ENCODE measurements around the gene TECPR2. TPM values are rescaled to one million over a fixed set of nuclear protein-coding genes. Genes with fewer than 3 reads are reported as not detected.

The TECPR2 gene
- total RNA-seq, 2 experiments from 2014 or later: 5.6 to 6.9 TPM

- no peaks in the 10 kb centered on the region for H3K9me3 Mint-ChIP-seq (ENCODE audit: low read depth)
- no peak overlapping the region for H3K4me3 Mint-ChIP-seq
- no peak for DNase-seq
- H3K27ac Mint-ChIP-seq: no peak overlapping the region
- intact Hi-C loops (cut with DNase I, micrococcal nuclease): no loop called here
- no peaks in the 10 kb centered on the region for H3K36me3 Mint-ChIP-seq (ENCODE audit: low read depth)
- ATAC-seq: no peak
- ChIA-PET CTCF (no interaction called here), POLR2A (no interaction called here)
- H3K27me3 Mint-ChIP-seq: no peaks in the 10 kb centered on the region
- H3K4me1 Mint-ChIP-seq: no peaks in the 10 kb centered on the region
Observed at GRCh38 chr14:102415671-102416070, 52.9 kb downstream of the TECPR2 start.

GRCh38 chr14:102417001-102417431, 54.3 kb downstream of the TECPR2 start:
- ATAC-seq (no peak), DNase-seq (no peak)
- Mint-ChIP-seq H3K9me3 (ENCODE audit: low read depth) (no peaks in the 10 kb centered on the region), H3K4me1 (no peaks in the 10 kb centered on the region), H3K27ac (no peak overlapping the region), H3K36me3 (ENCODE audit: low read depth) (no peaks in the 10 kb centered on the region), H3K27me3 (no peaks in the 10 kb centered on the region), H3K4me3 (no peak overlapping the region)
- ChIA-PET CTCF (interaction anchor here (1.3 kb wide), 1 partner anchor 20 kb away, joined by 3 read pairs; no protein-coding TSS in a partner anchor), POLR2A (no interaction called here)
- intact Hi-C loops (cut with DNase I, micrococcal nuclease): no loop called here

- H3K9me3 Mint-ChIP-seq (ENCODE audit: low read depth): no peaks in the 10 kb centered on the region
- no peaks in the 10 kb centered on the region for H3K27me3 Mint-ChIP-seq
- no peak overlapping the region for H3K27ac Mint-ChIP-seq
- ChIA-PET CTCF (interaction anchor here (0.5 to 1.3 kb wide), 2 partner anchors 19 to 103 kb away, joined by 3 read pairs; no protein-coding TSS in a partner anchor), POLR2A (no interaction called here)
- intact Hi-C loops (cut with DNase I, micrococcal nuclease): no loop called here
- DNase-seq (no peak), ATAC-seq (no peak)
- no peaks in the 10 kb centered on the region for H3K36me3 Mint-ChIP-seq (ENCODE audit: low read depth)
- no peaks in the 10 kb centered on the region for H3K4me1 Mint-ChIP-seq
- no peak overlapping the region for H3K4me3 Mint-ChIP-seq
Observed at GRCh38 chr14:102417646-102418045, 54.9 kb downstream of the TECPR2 start.

DNA sequence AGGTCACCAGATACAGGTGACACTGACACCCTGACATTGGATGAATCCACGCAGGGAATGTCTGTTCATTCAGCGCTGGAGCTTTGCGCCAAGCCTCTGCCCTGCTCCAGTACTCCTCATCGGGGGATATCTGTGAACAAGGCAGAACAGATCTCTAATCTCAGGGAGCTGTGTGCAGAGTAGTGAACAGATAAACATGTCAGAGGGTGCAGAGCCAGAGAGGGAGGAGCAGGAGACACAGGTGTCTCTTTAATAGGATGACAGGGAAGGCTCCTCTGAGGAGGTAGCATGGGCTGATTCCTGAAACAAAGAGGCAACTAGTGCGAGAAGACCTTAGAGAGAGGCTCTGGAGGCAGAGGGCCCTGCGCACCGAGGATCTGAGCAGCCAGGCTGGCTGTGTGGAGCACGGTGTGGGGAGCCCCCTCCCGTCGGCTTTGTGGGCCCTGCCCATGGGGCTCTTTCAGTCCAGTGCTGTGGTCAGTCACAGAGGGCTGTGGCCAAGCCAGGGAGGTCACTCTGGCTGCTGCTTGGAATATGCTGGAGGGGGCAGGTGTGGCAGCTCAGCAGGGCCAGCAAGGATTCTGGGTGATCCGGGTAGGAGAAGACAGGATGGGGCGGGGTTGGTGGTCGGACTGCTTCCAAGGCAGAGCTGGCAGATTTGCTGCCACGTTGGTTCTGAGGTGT, 55.6 kb downstream of the TECPR2 start:
- ATAC-seq (no peak), DNase-seq (no peak)
- Mint-ChIP-seq H3K4me1 (no peaks in the 10 kb centered on the region), H3K27ac (no peak overlapping the region), H3K27me3 (no peaks in the 10 kb centered on the region), H3K4me3 (no peak overlapping the region), H3K9me3 (ENCODE audit: low read depth) (no peaks in the 10 kb centered on the region), H3K36me3 (ENCODE audit: low read depth) (no peaks in the 10 kb centered on the region)
- intact Hi-C loops (cut with DNase I, micrococcal nuclease): no loop called here
- CTCF ChIA-PET: no interaction called here
- POLR2A ChIA-PET: no interaction called here

- intact Hi-C loops (cut with DNase I, micrococcal nuclease): no loop called here
- H3K27ac Mint-ChIP-seq: no peak overlapping the region
- H3K4me3 Mint-ChIP-seq: no peak overlapping the region
- POLR2A ChIA-PET: no interaction called here
- no peak for ATAC-seq
- H3K4me1 Mint-ChIP-seq: no peaks in the 10 kb centered on the region
- H3K27me3 Mint-ChIP-seq: no peaks in the 10 kb centered on the region
- CTCF ChIA-PET: no interaction called here
- no peaks in the 10 kb centered on the region for H3K9me3 Mint-ChIP-seq (ENCODE audit: low read depth)
- H3K36me3 Mint-ChIP-seq (ENCODE audit: low read depth): no peaks in the 10 kb centered on the region
- DNase-seq: no peak
Observed at GRCh38 chr14:102418853-102419240, 56.1 kb downstream of the TECPR2 start.

DNA sequence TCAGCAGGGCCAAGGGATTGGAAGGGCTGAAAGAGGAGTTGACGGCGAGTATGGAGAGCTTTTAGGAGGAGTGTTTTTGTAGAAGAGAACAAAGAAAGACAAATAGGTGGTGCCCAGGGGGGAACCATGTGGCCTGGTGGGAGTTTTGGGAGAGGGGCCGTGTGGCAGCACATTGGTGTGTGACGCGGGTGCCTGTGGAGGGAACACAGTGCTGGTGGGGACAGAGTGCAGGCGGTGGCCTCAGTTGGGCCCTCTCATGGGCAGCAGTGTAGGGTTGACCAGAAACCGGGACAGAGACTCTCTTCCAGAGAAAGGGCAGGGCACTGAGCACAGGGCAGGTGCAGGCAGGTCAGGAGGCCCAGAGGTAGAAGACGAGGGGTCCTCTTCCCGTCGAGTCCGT, 56.5 kb downstream of the TECPR2 start:
- H3K9me3 Mint-ChIP-seq (ENCODE audit: low read depth): no peaks in the 10 kb centered on the region
- no peaks in the 10 kb centered on the region for H3K4me1 Mint-ChIP-seq
- no peak for ATAC-seq
- no peak for DNase-seq
- no peak overlapping the region for H3K27ac Mint-ChIP-seq
- ChIA-PET CTCF (no interaction called here), POLR2A (no interaction called here)
- H3K4me3 Mint-ChIP-seq: no peak overlapping the region
- no peaks in the 10 kb centered on the region for H3K27me3 Mint-ChIP-seq
- intact Hi-C loops (cut with DNase I, micrococcal nuclease): no loop called here
- H3K36me3 Mint-ChIP-seq (ENCODE audit: low read depth): no peaks in the 10 kb centered on the region

DNA sequence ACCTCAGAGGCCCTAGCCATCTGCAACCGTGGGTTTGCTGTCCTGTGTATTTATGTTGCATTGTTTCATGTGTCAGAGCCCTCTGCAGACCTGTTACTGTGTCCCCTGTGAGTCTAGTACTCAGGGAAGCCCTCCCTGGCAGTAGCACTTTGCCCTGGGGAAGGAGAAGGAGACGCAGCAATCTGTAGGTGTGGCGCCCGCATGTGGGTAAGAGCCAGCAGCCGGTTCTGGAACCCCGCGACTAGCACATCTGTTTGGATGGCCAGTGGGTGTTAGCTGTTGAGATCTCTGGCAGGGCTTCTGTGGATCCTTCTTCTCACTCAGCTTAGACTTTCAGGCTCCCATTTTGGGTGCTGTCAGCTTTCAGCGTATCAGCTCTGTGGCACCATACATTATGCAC, 57.0 kb downstream of the TECPR2 start:
- POLR2A ChIA-PET: no interaction called here
- CTCF ChIA-PET: interaction anchor here (1.0 to 1.2 kb wide), 2 partner anchors 16 to 19 kb away, joined by 3 read pairs; no protein-coding TSS in a partner anchor

DNA sequence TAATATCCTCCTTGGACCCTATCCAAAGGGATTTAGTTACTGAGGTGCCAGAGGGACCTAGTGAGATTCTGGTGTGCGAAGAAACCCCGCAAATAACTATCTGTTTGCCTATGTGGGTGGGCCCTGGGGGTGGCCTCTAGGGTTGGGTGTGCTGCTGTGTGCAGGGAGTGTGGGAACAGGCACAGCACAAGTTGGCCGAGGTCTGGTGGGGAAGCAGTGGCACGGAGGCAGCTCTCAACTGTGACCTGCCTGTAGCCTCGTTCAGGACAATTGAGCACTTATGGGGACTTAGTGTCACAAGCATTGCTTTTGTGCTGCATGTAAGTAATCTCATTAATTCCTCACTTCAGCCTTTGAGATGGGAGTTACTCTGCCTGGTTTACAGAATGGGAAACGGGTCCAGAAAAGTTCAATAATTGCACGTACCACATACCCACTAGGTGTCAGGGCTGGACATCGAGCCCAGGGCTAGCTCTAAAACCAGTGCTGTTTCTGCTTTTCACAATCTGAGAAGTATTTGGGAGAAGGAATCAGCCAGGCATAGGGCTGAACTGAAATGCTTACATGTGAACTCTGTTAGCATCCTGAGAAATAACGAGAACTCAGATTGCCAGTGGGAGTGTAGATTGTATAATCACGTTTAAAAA, 58.8 kb downstream of the TECPR2 start:
- Mint-ChIP-seq H3K36me3 (ENCODE audit: low read depth) (peaks cover 3% of the 10 kb centered on the region), H3K27me3 (no peaks in the 10 kb centered on the region), H3K4me1 (no peaks in the 10 kb centered on the region), H3K4me3 (no peak overlapping the region), H3K9me3 (ENCODE audit: low read depth) (no peaks in the 10 kb centered on the region), H3K27ac (no peak overlapping the region)
- intact Hi-C loops (cut with DNase I, micrococcal nuclease): no loop called here
- DNase-seq (no peak), ATAC-seq (no peak)
- CTCF ChIA-PET: interaction anchor here (0.6 to 1.2 kb wide), 3 partner anchors 12 to 120 kb away, joined by 3 read pairs; no protein-coding TSS in a partner anchor
- POLR2A ChIA-PET: no interaction called here

More for the DNA sequence above, 57.0 kb downstream of the TECPR2 start:
- H3K9me3 Mint-ChIP-seq (ENCODE audit: low read depth): no peaks in the 10 kb centered on the region
- intact Hi-C loops (cut with DNase I, micrococcal nuclease): no loop called here
- no peak overlapping the region for H3K4me3 Mint-ChIP-seq
- DNase-seq (no peak), ATAC-seq (no peak)
- H3K27ac Mint-ChIP-seq: no peak overlapping the region
- no peaks in the 10 kb centered on the region for H3K4me1 Mint-ChIP-seq
- no peaks in the 10 kb centered on the region for H3K36me3 Mint-ChIP-seq (ENCODE audit: low read depth)
- no peaks in the 10 kb centered on the region for H3K27me3 Mint-ChIP-seq

DNA sequence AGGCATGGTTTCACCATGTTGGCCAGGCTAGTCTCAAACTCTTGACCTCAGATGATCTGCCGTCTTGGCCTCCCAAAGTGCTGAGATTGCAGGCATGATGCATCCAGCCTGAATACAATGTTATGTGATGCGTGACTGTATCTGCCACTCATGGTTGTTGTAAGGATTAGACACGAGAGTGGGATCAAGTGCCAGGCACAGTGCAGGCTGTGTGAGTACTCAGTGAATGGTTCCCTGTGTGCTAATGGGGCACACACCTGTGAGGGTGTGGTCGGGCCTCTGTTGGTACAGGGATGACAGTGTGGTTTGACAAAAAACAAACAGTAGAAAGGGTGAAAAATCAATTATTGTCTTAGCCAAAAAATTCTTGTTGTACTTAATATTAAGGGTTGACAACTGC, 61.8 kb downstream of the TECPR2 start:
- no peaks in the 10 kb centered on the region for H3K27me3 Mint-ChIP-seq
- POLR2A ChIA-PET: no interaction called here
- no peak overlapping the region for H3K27ac Mint-ChIP-seq
- no peak overlapping the region for H3K4me3 Mint-ChIP-seq
- CTCF ChIA-PET: no interaction called here
- no peak for DNase-seq
- no peaks in the 10 kb centered on the region for H3K9me3 Mint-ChIP-seq (ENCODE audit: low read depth)
- intact Hi-C loops (cut with DNase I, micrococcal nuclease): no loop called here
- no peaks in the 10 kb centered on the region for H3K4me1 Mint-ChIP-seq
- H3K36me3 Mint-ChIP-seq (ENCODE audit: low read depth): peaks cover 3% of the 10 kb centered on the region
- no peak for ATAC-seq

GRCh38 chr14:102424923-102425322, 62.2 kb downstream of the TECPR2 start:
- ATAC-seq (no peak), DNase-seq (no peak)
- H3K9me3 Mint-ChIP-seq (ENCODE audit: low read depth): no peaks in the 10 kb centered on the region
- no peak overlapping the region for H3K4me3 Mint-ChIP-seq
- ChIA-PET CTCF (no interaction called here), POLR2A (no interaction called here)
- H3K27me3 Mint-ChIP-seq: no peaks in the 10 kb centered on the region
- intact Hi-C loops (cut with DNase I, micrococcal nuclease): no loop called here
- no peak overlapping the region for H3K27ac Mint-ChIP-seq
- peaks cover 3% of the 10 kb centered on the region for H3K36me3 Mint-ChIP-seq (ENCODE audit: low read depth)
- H3K4me1 Mint-ChIP-seq: no peaks in the 10 kb centered on the region

DNA sequence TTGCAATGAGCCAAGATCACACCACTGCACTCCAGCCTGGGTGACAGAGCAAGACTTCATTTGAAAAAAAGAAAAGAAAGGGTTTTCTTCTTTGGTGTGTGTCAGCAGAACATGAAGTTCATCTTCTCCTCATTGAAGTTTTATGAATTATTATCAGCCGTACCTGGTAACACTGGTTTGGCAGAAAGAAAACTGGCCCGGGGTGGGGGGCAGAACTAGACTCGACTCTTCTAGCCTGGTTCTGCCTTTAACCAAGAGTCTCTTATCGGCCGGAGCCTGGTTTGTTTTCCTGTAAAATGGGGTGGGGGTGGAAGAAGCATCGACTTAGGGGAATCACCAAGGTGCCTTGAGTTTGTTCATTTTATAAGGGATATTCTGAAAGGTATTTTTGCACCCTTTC, 64.1 kb downstream of the TECPR2 start:
- ChIA-PET POLR2A (no interaction called here), CTCF (no interaction called here)
- DNase-seq: no peak
- no peak for ATAC-seq
- H3K27ac Mint-ChIP-seq: no peak overlapping the region
- intact Hi-C loops (cut with DNase I, micrococcal nuclease): no loop called here
- H3K4me1 Mint-ChIP-seq: no peaks in the 10 kb centered on the region
- no peaks in the 10 kb centered on the region for H3K9me3 Mint-ChIP-seq (ENCODE audit: low read depth)
- H3K4me3 Mint-ChIP-seq: no peak overlapping the region
- no peaks in the 10 kb centered on the region for H3K27me3 Mint-ChIP-seq
- H3K36me3 Mint-ChIP-seq (ENCODE audit: low read depth): peaks cover 3% of the 10 kb centered on the region

DNA sequence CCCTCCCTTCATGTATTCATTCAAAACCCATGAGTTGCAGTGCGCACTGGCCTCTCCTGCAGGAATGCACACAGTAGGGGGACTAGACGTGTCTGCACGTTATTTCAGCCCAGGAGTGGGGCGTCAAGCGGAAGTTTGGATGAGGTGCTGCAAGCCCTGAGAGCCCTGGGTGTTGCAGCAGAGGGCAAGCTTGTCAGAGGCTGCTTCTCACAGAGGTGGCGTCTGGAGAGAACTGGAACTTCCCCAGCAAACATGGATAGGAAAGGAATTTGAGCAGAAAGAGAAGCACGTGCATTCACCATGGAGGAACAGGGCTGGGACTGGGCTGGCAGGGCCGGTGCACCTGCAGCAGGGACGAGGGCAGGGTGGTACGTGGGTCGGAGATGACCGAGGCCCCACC, 64.9 kb downstream of the TECPR2 start:
- Mint-ChIP-seq H3K4me3 (no peak overlapping the region), H3K27ac (no peak overlapping the region), H3K4me1 (no peaks in the 10 kb centered on the region), H3K36me3 (ENCODE audit: low read depth) (peaks cover 3% of the 10 kb centered on the region), H3K27me3 (no peaks in the 10 kb centered on the region), H3K9me3 (ENCODE audit: low read depth) (no peaks in the 10 kb centered on the region)
- CTCF ChIA-PET: interaction anchor here (2.5 kb wide), 1 partner anchor 10 kb away, joined by 10 read pairs; no protein-coding TSS in a partner anchor
- intact Hi-C loops (cut with DNase I, micrococcal nuclease): no loop called here
- POLR2A ChIA-PET: no interaction called here
- DNase-seq (no peak), ATAC-seq (no peak)
